Tongue (tissue), 2 donors: ENCODE measurements around the gene ALG5. TPM values are rescaled to one million over a fixed set of nuclear protein-coding genes. Genes with fewer than 3 reads are reported as not detected.

Source experiments
- DNase-seq: peaks from one replicate; pipeline ENCODE4 v3.0.0-alpha.2; 2015
- total RNA-seq: library from RNA; depleted of rRNA; stranded (reverse); fragments of >200 nt; gene quantifications from one replicate; pipeline ENCODE4 v1.2.3, GENCODE V29; 2014

The ALG5 gene
- total RNA-seq, 1 donor from 2014 or later, result 18.3 TPM

DNA sequence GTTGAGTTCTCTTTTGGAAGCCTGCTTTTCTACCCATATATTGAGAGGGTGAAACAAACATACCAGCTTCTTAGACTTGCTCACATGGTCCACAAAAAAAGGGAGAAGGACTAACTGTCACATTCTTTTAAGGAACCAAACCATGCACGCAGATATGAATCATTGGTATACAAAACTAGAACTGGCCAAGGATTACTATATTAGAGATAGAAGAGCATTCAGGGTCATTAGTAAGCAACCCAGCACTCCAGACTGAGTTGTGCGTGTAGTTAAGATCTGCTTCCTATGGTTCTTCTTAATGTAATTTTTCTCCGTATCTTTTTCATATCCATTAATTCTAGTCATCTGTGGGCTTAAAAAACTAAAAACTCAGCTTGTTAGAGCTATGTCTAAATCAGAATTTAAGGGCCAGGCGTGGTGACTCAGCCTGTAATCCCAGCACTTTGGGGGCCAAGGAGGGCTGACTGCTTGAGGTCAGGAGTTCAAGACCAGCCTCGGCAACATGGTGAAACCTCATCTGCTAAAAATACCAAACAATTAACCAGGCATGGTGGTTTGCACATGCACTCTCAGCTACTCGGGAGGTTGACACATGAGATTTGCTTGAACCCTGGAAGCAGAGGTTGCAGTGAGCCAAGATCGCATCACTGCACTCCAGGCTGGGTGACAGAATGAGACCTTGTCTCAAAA lies 19.6 kb downstream of the ALG5 start:
- DNase-seq, result no peak

DNA sequence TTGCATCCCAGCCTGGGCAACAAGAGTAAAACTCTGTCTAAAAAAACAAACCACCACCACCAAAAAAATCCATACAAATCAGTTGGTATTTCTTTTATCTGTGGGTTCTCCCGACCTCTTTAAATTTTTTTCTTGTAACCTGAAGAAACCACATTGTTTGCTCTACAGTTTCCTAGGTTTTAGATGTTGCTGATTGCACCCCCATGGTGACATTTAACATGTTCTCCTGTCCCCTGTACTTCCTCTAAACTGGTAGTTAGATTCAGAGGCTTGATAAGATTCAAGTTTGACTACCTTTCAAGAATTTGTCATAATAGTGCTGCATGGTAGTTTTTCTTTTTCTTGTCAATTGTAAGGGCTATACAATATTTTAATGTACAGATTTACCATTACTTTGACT lies 24.0 kb downstream of the ALG5 start:
- DNase-seq, result no peak

DNA sequence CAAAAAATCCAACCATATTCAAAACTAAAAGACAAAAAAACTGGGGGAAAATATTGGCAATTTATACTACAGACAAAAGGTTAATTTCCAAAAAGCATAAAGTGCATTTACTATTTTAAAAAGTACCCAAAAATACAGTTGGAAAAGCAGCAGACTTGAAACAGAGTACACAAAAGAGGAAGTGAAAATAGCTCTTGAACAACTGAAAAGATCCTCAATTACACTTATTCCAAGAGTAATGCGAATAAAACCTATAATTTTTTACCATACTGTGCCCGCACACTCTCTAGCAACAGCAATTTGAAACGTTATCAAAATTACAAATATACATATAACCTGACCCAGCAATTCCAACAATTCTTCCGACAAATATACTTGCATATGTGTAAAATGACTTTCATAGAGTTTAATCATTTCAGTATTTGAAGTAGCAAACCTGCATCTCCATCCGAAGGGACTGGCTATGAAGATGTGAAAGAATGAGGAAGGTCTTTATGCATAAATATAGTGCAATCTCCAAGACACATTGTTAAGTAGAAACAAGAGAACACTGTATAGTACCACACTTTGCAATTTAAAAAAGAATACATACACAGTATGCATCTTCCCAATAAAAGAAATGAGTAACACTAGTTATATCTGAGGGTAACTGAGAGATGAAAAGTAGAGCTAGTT lies 25.4 kb downstream of the ALG5 start:
- DNase-seq, result no peak

DNA sequence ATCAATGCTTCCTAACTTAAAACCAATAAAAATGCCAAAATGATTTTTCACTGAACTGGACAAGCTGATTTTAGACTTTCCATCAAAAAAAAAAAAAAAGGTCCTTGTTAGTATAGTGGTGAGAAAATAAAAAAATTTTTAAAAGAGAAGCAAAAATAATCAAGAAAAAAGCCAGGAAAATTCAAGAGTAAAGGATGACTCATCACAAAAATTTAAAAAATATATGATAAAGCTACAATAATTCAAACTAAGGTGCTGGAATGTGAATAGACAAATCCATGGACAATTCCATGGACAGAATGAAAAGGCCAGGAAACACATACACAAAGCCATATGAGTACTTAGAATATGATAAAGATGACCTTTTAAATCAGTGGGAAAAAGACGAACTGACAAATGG lies 26.1 kb downstream of the ALG5 start:
- DNase-seq, result no peak

DNA sequence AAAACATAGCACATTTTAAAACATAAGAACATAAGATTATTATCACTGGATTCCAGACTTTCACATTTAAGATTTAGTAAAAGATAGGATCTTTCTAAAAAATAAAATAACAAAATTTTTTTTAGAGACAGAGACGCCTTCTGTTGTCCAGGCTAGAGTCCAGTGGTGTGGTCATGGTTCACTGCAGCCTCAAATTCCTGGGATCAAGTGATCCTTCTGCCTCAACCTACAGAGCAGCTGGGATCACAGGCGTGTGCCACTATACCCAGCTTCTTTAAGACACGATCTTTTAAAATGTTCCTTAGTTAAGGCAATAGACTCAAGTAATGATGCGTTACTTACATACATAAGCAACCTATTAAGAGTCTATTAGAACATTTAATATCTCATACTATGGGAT lies 32.7 kb downstream of the ALG5 start:
- DNase-seq, result no peak

DNA sequence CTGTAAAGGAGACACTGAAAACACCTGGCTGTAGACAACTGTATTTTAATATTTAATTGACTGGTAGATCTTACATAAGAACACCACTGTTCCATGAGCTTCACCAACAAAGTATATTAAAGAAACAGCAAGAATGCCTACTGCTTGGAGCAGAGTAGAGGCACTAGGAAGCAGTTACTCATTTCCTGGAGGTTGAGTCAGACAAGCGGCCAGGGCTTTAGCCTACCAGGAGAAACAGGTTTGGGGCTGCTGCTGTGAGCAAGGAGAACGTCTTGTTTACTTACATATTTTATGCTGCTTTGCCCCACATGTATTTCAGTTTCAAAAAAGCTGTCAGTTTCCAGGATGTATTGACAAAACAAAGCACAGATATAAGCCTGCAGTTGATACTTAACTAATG lies 33.4 kb downstream of the ALG5 start:
- no peak for DNase-seq

DNA sequence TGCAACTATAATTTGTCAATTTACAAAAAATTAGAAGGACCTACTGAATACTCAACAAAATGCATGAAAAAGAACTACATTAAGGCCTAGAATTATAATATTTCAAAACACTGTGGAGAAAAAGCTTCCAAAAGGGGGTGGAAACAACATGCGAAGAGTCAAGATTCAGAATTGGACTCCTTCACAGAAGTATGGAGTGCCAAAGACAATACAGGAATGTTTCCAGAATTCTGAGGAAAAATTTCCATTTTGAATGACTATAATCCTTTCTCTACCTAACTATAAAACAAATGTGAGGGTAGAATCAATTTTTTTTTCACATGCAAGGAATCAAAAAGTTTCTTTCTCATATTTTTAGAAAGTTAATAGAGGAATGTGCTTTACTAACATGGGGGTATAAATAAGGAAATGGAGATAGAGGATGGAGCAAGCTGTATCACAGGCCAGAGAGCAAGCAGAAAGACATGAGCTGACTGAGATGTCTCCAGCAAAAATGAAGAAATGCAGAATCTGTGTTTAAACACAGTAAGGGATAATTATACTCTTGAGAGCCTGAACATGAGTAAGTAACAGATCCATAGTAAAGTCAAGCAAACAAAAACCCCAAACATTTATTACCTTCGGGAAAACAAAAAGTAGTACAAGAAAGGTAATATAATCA lies 39.6 kb downstream of the ALG5 start:
- DNase-seq, result peak; percentile 70

DNA sequence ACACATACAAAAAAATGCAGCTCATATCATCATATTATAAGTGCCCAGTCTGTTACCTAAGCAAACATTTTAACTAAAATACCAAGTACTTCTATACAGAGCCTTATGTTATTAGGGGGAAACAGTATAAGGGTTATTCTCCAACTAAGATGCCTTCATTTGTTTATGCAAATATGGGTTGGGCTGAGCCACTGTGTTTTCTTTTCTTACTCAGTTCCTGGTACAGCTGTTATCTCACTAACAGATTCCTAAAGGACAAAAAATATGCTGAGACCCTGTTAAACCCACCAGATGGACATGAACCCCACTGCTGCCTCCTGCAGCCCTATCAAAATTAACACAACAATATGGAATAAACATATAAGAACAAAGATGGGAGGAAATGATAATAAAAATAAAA lies 44.6 kb downstream of the ALG5 start:
- no peak for DNase-seq

DNA sequence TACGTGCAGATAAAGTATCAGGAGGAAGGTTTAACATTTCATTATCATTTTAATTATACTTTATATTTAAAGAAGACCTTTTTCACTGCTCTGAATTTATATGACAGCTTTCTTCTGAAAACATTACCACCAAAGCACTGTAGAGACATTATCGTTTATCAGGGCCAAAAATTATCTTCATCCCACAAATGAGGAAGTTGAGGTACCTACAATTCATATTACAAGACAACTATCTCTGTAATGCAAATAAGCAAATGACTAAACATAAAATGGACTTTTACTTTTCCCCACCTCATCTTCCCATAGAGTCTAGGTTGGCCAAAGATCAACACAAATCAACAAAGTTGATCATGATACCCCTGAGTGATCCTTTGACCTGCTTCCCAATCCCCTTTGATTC lies 48.2 kb downstream of the ALG5 start:
- no peak for DNase-seq

DNA sequence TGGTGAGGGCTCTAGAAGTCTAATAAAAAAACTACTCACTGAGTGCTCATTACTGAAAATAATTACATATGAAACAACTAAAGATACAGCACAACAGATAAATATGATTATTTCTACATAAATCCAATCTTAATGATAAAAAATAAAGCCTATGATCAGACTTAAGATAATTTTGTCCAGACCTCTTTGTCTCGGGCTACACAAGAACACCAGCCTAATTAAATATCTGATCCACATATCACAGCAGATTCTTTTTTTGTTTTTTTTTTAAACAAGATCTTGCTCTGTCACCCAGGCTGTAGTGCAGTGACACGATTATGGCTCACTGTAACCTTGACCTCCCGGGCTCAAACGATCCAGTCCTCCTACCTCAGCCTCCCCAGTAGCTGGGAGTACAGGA lies 48.8 kb downstream of the ALG5 start:
- no peak for DNase-seq

DNA sequence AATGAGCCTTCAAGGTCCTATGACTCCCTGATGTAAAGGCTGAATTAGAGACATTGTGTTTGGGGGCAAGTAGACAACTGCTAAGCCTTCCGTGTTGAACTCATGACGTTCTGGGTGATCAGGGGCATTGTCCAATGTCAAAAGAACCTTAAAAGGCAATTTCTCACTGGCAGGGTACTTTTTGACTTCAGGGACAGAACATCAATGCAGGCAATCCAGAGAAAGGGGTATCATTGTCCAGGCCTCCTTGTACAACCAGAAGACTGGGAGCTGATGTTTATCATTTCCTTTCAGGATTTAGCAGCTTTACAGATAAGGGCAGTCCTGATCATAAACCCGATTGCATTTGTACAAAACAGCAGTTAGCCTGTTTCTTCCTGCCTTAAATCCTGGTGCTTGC lies 54.1 kb downstream of the ALG5 start:
- no peak for DNase-seq

DNA sequence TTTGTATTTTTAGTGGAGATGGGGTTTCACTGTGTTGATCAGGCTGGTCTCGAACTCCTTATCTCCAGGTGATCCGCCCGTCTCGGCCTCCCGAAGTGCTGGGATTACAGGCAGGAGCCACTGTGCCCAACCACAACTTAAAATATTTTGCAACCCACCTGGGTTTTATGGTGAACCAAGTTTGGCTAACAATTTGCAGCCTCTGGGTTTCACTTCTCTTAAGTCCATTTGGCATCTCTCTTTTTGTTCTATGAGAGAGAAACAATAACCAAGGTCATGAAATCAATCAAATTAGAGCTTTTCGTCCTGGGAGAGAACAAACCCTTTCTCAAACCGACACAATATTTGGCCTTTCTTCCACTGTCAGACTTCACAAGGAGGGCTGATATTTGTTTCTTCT lies 73.5 kb downstream of the ALG5 start:
- no peak for DNase-seq

DNA sequence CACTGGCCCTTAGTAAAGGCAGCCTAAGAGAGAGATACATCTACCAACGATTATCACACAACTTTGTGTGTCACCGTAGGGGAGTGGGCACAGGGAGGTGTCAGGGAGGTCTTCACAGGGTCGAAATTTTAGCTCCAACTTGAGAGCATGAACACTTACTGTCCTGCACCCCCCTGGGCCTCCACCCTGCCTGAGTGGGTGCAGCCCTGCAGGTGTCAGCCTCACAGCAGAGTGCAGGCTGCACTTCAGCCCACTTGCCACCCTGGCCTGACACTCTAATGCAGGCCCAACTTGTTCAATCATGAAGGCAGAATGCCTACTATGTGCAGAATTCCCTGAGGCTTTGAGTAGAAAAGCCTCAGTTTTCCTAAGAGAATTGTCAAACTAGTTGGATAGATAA lies 75.1 kb downstream of the ALG5 start:
- DNase-seq, result no peak

DNA sequence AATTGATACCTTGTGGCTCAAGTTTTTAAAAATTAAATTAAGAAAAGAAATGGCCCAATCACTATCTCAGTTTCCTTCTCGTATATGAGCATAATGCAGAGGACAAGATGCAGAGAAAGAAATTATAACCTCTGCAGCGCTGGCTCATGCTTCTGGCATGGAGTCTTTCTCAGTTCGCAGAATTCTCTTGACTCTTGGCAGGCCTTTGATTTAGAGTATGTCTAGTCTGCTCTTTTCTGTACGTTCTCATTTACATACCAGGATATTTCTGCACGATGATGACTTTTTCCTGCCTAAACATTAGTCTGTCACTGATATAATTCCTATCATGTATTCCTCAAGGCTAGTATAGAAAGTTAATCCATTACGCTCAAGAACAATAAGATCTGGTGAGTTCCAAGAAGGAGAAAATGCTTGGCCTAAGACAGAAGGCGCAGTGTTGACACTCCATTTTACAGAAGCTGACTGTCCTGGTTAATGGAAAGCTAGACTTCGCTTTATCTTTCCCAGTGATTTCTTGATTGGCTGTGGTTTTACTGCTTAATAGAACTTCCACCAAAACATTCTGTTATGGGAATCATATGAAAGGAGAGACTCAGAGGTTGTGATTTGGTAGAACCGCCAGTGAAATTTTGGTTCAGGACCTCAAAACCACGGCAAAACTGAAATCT lies 77.4 kb downstream of the ALG5 start:
- peak; percentile 18 for DNase-seq

DNA sequence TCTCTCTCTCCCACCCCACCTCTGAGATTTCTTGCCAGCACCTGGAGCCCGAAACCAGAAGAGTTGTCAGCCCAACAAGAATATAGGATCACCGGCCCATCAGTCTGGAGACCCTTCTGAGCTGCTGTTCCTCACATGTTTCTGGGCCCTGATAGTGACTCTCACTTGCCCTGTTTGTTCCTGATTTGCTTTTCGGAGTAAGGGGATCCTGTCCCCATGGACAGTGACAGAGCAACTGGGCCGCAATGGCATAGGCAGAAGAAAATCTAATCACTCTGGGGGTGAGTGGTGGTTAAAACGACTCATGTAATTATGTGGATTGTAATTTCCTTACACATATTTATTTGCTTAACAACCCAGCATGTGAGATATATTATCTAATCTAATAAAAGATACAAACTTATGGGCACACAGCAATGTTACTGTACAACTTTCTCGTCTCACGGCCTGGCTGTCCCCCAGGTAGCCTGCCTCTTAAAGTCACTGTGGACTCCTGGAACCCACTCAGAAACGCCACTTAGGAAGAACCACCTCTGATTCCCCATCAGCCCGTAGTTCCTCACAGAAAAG lies 78.4 kb downstream of the ALG5 start:
- DNase-seq, result peak; percentile 46

DNA sequence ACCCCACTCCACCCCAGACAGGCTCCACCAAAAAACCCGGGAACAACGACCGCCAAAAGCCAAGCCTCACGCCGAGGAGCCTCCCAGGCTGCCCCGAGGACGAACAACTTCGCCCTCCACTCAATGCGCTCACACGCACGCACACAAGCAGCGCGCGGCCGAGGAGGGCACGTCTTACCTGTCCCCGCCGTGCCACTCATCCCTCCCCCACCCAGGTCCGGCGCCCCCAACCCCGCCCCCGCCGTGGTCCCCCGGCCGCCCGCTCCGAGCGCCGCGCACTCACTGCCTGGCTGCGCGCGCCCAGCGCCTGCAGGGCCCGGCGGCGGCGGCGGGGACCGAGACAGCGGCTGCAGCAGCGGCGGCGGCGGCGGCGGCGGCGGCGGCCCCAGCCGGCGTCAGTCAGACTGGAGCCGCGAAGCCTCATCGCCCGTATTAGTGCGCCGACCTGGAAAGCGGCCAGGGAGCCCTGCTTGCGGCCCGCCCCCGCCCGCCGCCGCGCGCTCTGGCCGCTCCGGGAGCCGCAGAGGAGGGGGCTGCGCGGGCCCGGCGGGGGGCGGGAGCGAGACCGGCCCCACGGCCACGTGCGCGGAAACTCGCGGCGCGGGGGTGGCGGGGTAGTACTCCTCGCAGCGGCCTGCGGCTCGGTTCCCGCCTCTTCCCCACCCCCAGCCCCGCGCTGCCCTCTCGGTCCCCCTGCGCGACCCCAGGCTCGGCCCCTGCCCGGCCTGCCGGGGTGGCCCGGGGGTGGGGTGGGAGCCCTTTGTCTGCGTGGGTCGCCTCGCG lies 79.1 kb downstream of the ALG5 start, which contains the start of gene SMAD9:
Gene SMAD9 (minus strand): TSS at position 406 of the 783 bp plus-strand sequence. CDS start 40,549 bp downstream, outside the sequence.
- peak; percentile 90 for DNase-seq

DNA sequence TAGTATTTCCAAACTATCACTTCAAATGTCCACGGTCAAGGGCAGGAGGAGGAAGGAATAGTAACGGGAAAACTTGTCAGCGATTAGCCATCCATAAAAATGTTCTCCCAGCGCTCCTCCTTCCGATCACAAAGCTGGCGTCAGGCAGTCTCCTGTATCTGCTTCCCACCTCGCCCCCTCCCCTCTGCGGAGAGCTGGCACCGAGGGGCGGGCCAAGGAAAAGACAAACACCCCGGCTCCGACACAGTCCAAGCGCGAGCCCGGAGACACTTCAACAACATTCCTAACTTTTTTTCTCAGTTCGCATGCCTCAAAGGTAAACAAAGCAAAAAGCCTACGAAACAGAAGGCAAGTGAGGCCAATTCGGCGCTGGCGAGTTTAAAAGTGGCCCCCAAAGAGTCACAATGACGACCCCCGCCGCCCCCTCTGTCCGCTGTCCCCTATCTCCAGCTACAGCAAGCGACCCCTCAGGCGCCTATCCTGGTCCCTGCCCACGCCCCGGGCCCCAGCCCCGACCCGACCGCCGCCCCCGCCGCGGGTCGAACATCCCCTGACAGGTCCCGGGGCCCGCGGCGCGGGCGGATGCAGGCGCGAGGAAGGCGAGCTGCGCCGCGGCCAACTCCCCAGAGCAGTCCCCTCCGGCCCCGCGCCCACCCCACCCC lies 79.8 kb downstream of the ALG5 start:
- peak; percentile 80 for DNase-seq

DNA sequence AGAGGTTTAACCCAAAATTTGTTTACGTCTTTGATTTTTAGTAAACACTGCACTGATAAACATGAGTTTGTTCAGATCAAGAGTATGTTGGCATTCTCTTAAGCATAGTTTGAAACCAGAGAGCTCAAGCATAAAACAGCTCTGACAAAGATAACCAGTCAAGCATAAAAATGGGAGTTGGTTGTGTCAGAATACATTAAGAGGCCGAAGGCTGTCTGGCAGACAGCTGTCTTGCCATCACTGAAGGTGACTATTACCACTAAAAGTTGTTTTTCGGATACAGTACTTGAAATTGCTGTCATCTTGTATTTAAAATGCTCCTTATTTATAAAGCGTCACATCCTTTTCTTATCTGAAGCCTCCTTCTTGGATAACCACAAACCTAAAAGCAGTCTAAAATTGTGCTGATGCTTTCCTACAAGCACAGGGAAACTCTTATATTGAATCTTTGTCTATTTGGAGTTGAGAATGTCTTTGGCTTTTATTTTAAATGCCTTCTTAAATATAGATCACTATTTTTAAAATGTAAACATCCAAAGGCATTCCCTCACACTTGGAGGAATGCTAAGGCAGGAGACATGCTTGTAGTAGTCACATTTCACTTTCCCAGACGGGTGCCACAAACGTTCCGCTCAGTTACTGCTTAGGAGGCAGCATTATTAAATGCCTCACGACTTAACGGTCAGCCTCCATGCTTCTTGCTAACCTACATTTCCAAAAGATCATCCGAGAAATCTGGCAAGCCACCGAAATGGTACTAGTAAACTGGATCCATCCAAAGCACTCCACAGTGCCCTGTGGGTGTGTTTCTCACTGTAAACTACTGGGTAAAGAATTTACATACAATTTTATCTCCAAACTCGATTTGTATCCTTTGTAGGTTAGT lies 80.7 kb downstream of the ALG5 start:
- DNase-seq, result peak; percentile 63

DNA sequence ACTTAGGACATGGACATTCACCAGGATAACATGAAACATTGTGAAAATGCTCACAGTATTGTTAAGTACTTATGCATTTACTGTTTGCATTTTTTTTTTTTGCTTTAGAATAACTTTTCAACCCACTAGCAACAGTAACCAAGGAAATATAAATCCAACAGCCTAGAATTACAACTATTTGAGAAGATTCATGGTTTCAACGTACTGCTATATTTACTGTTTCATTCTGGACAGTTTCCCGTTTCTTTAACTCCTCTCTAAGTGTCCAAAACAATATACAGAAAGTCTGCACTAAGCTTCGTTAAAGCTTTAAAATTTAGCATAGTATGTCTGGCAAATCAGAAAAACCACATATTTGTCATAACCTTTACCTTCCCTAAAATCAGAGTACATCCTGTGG lies 81.8 kb downstream of the ALG5 start:
- DNase-seq, result peak; percentile 51
